Measurements from ENCODE around the gene SLC7A6. TPM values are rescaled to one million over a fixed set of nuclear protein-coding genes. Genes with fewer than 3 reads are reported as not detected.

SLC7A6 gene
- total and polyA plus RNA-seq, 2 of the 8 experiments (the other 6 are each of a cell fraction or from before 2014, with no cell fraction given) = 28.0 to 37.8 TPM

GRCh38 chr16:68283801-68284598 lies 19.7 kb downstream of the SLC7A6 start:
- no peaks in the 10 kb centered on the region for H3K9me3 ChIP-seq (ENCODE audit: insufficient read depth in 2 of 2, low read depth in 1 of 2, low read length in 1 of 2)
- no peak overlapping the region for H2BK120ac ChIP-seq (replicated peaks; ENCODE audit: low read depth, low read length)
- no peak overlapping the region for H3K56ac ChIP-seq (replicated peaks; ENCODE audit: insufficient read length, low read depth, low read length)
- H4K91ac ChIP-seq (replicated peaks; ENCODE audit: insufficient read length, low read length) = no peak overlapping the region
- no peak overlapping the region for H2BK12ac ChIP-seq (ENCODE audit: low read depth, low read length)
- no peaks in the 10 kb centered on the region for H3K79me2 ChIP-seq (ENCODE audit: control insufficient read depth in 1 of 2, insufficient read depth in 2 of 2, low read length in 2 of 2)
- no peak overlapping the region for H3K23ac ChIP-seq (ENCODE audit: insufficient read length)
- no peak overlapping the region for H3K18ac ChIP-seq (ENCODE audit: extremely low read depth, low read length)
- no peak for DNase-seq (ENCODE audit: low read depth in 1 of 2, low spot score in 2 of 2)
- no peaks in the 10 kb centered on the region for H3K23me2 ChIP-seq (ENCODE audit: low read depth, low read length)
- no peak overlapping the region for H2BK20ac ChIP-seq (ENCODE audit: low read length)
- peaks cover 0 to 3% (median 0%) of the 10 kb centered on the region in 4 experiments; a peak in 2 of 8 replicates for H3K36me3 ChIP-seq (ENCODE audit: control insufficient read depth in 2 of 4, insufficient read depth in 4 of 4, low read length in 3 of 4)
- no peaks in the 10 kb centered on the region for H3K27me3 ChIP-seq (replicated peaks in 1 of 4; ENCODE audit: control insufficient read depth in 3 of 4, extremely low read depth in 1 of 4, insufficient read depth in 3 of 4, low read length in 3 of 4)
- H2BK5ac ChIP-seq (ENCODE audit: low read depth, low read length) = no peak overlapping the region
- CTCF ChIA-PET (ENCODE audit: partially characterized antibody) = interaction anchor here (0.6 to 20.4 kb wide), 9 partner anchors 10 to 470 kb away, joined by 3 to 233 read pairs (median 3); partner anchors contain the start of gene SLC7A6
- no peak overlapping the region for H3K14ac ChIP-seq (ENCODE audit: insufficient read length)
- no peak overlapping the region for H3K4me3 ChIP-seq (ENCODE audit: extremely low read depth in 1 of 4, insufficient read depth in 2 of 4, low read depth in 3 of 4, low read length in 4 of 4)
- no peak overlapping the region for H2AFZ ChIP-seq (ENCODE audit: low read length)
- H2AK5ac ChIP-seq (ENCODE audit: low read depth, low read length) = no peak overlapping the region
- FAIRE-seq = no peak
- H3K4ac ChIP-seq (replicated peaks; ENCODE audit: insufficient read length, low read depth, low read length) = no peak overlapping the region
- POLR2A ChIA-PET (ENCODE audit: partially characterized antibody) = interaction anchor here (0.8 to 4.9 kb wide), 6 partner anchors 8 to 47 kb away, joined by 3 to 19 read pairs (median 4); partner anchors contain the start of genes PRMT7, SLC7A6 and SLC7A6OS
- 0 out of 2 replicates have a peak, but pooled peaks cover 3% of the 10 kb centered on the region for H3K79me1 ChIP-seq (ENCODE audit: low read depth, low read length)
- WGBS, 2 experiments (ENCODE audit: extremely low coverage in 1 of 2, insufficient coverage in 1 of 2, insufficient read length in 1 of 2, insufficient replicate concordance in 2 of 2, low coverage in 1 of 2, low lambda C conversion rate in 2 of 2, missing lambda C conversion rate in 1 of 2) = 93% methylated on average over 9 of the region's 9 CpGs; no CpG with 5 or more reads in 1 of the 2 experiments
- peaks cover 2 to 13% of the 10 kb centered on the region in 2 experiments for H4K20me1 ChIP-seq (replicated peaks in 1 of 2; ENCODE audit: control insufficient read depth in 1 of 2, insufficient read depth in 2 of 2, low read length in 2 of 2)
- H3K27ac ChIP-seq (ENCODE audit: low read depth, low read length) = no peak overlapping the region
- no peak overlapping the region for H2BK15ac ChIP-seq (ENCODE audit: low read length)
- H3K9ac ChIP-seq (replicated peaks in 1 of 4; ENCODE audit: extremely low read depth in 1 of 4, low read depth in 3 of 4, low read length in 3 of 4) = no peak overlapping the region
- H3K4me2 ChIP-seq (ENCODE audit: insufficient read depth in 1 of 2, low read depth in 2 of 2, low read length in 2 of 2) = no peak overlapping the region
- no peaks in the 10 kb centered on the region for H3K4me1 ChIP-seq (replicated peaks in 1 of 4; ENCODE audit: control insufficient read depth in 3 of 4, insufficient read depth in 4 of 4, low read length in 3 of 4)
- no peak overlapping the region for H4K5ac ChIP-seq (ENCODE audit: insufficient read length, low read depth, low read length)
- no peak overlapping the region for H4K8ac ChIP-seq (ENCODE audit: extremely low read depth, insufficient read depth, low read length)
- TF ChIP-seq POU5F1 (IDR thresholded peaks at IDR 0.05; ENCODE audit: low read depth, low read length) (no peak), GTF2F1 (IDR thresholded peaks at IDR 0.05; ENCODE audit: borderline replicate concordance, low read depth, low read length) (no peak), HDAC2 (IDR thresholded peaks at IDR 0.05; ENCODE audit: borderline replicate concordance in 1 of 2, low read depth in 2 of 2, low read length in 2 of 2) (no peak), ATF2 (IDR thresholded peaks at IDR 0.05; ENCODE audit: low read length) (no peak), CEBPB (IDR thresholded peaks at IDR 0.05; ENCODE audit: low read depth, low read length) (no peak), CTCF (IDR thresholded peaks at IDR 0.05; ENCODE audit: control extremely low read depth in 1 of 3, insufficient read depth in 1 of 3, low read depth in 1 of 3, low read length in 3 of 3) (no peak), TAF1 (IDR thresholded peaks at IDR 0.05; ENCODE audit: low read depth, low read length) (no peak)
